Chondrocyte (in vitro differentiated cells): ENCODE data around the gene GAPDHS. TPM values are rescaled to one million over a fixed set of nuclear protein-coding genes. Genes with fewer than 3 reads are reported as not detected.

ENCODE experiments used
- DNase-seq: peaks from one replicate; pipeline ENCODE4 v3.0.0; 2021; ENCODE audit warnings: mixed read lengths, low spot score
- H3K27ac Mint-ChIP-seq: one replicate; pipeline ENCODE4 v1.8.0; 2021; ENCODE audit warnings: mild to moderate bottlenecking, moderate library complexity, mixed read lengths; ENCODE audit not compliant: unreplicated experiment
- H3K27me3 Mint-ChIP-seq: 2 replicates; pipeline ENCODE4 v1.8.0; 2021; ENCODE audit warnings: low read depth, mixed read lengths
- H3K36me3 Mint-ChIP-seq: 2 replicates; pipeline ENCODE4 v1.8.0; 2021; ENCODE audit warnings: low read depth, mixed read lengths
- H3K4me1 Mint-ChIP-seq: 2 replicates; pipeline ENCODE4 v1.8.0; 2021; ENCODE audit warnings: low read depth, mild to moderate bottlenecking, mixed read lengths
- H3K4me3 Mint-ChIP-seq: one replicate; pipeline ENCODE4 v1.8.0; 2021; ENCODE audit warnings: mild to moderate bottlenecking, moderate library complexity, mixed read lengths; ENCODE audit not compliant: unreplicated experiment
- H3K9me3 Mint-ChIP-seq: 2 replicates; pipeline ENCODE4 v1.8.0; 2021; ENCODE audit warnings: low read depth, mixed read lengths
- CTCF ChIP-seq: fragments of 200-600 bp; sonication (generic); IDR thresholded peaks from 2 replicates; pipeline ENCODE4 v1.5.0; 2021; ENCODE audit warnings: antibody characterized with exemption, mild to moderate bottlenecking, moderate library complexity
- total RNA-seq: library from RNA; stranded (reverse); gene quantifications from 3 replicates; pipeline ENCODE4 v1.2.1, GENCODE V29; 2021

GAPDHS gene
- total RNA-seq, 1 donor from 2014 or later, result not detected

- TF ChIP-seq CTCF, result no peak
- Mint-ChIP-seq H3K27ac (no peak overlapping the region), H3K27me3 (peaks cover 62% of the 10 kb centered on the region), H3K4me1 (peaks cover 17% of the 10 kb centered on the region), H3K9me3 (no peaks in the 10 kb centered on the region), H3K4me3 (no peak overlapping the region), H3K36me3 (no peaks in the 10 kb centered on the region)
- no peak for DNase-seq
Observed at GRCh38 chr19:35510626-35510964, 22.7 kb upstream of the GAPDHS start.

- H3K27me3 Mint-ChIP-seq, result peaks cover 55% of the 10 kb centered on the region
- H3K27ac Mint-ChIP-seq, result no peak overlapping the region
- H3K9me3 Mint-ChIP-seq, result no peaks in the 10 kb centered on the region
- H3K36me3 Mint-ChIP-seq, result no peaks in the 10 kb centered on the region
- DNase-seq, result no peak
- H3K4me3 Mint-ChIP-seq, result no peak overlapping the region
- peaks cover 17% of the 10 kb centered on the region for H3K4me1 Mint-ChIP-seq
- TF ChIP-seq CTCF, result no peak
Observed at GRCh38 chr19:35511337-35511736, 21.9 kb upstream of the GAPDHS start.

GRCh38 chr19:35512831-35513627 lies 20.2 kb upstream of the GAPDHS start:
- DNase-seq, result no peak
- Mint-ChIP-seq H3K9me3 (no peaks in the 10 kb centered on the region), H3K27ac (no peak overlapping the region), H3K4me3 (no peak overlapping the region), H3K4me1 (peaks cover 20% of the 10 kb centered on the region), H3K27me3 (peaks cover 41% of the 10 kb centered on the region), H3K36me3 (no peaks in the 10 kb centered on the region)
- no peak for TF ChIP-seq CTCF

GRCh38 chr19:35513628-35514281 lies 19.5 kb upstream of the GAPDHS start, which contains the start of gene DMKN:
TSS of gene DMKN (minus strand) at chr19:35513649. CDS start at chr19:35513475, 174 bp downstream.
- no peak for DNase-seq
- Mint-ChIP-seq H3K27ac (no peak within 1 kb of the TSS), H3K9me3 (no peaks in the 10 kb centered on the region)

More at GRCh38 chr19:35513628-35514281, 19.5 kb upstream of the GAPDHS start, which contains the start of gene DMKN:
- Mint-ChIP-seq H3K4me3 (no peak within 1 kb of the TSS), H3K4me1 (peaks cover 27% of the 10 kb centered on the region), H3K27me3 (peaks cover 34% of the 10 kb centered on the region), H3K36me3 (no peaks in the 10 kb centered on the region)
- no peak for TF ChIP-seq CTCF
